ENCODE data around the gene EVPL.

Gene EVPL

DNA sequence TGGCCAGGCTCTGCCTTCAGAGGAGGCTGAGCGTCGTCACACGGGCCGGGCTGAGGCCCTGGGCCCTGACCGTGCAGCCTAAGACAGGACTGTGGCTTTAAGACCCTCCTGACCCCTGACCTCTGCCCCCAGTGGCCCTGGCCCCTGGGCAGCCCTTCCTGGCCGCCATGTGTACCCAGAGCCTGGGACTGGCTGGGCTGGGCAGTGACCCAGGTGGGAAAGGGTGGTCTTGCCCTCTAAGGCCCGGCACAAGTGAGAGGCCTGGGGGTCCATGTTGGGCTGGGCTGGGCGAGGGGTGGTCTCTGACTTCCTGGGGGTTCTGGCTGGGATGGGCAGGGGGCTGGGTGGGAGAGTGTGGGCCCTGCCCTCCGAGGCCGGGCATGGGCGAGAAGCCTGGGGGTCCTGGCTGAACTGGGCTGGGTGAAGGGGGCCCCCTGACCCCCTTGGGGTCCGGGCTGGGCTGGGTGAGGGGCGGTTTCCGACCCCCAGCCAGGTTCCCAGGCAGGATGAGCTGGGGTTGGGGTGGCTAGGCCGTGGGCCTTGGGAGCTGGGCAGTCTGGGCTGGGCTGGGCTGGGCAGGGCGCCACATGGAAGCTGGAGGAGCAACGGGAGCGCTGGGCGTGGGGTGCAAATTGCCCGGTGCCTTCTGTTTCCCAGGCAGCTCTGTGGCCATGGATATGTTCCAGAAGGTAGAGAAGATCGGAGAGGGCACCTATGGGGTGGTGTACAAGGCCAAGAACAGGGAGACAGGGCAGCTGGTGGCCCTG is 26.2 kb downstream of the EVPL start, which contains the start of gene CDK3:
CDK3 (plus strand) TSS at position 101 of the 767 bp plus-strand sequence; CDS start at position 672, 571 bp downstream.
- TF ChIP-seq, protein P1, sequence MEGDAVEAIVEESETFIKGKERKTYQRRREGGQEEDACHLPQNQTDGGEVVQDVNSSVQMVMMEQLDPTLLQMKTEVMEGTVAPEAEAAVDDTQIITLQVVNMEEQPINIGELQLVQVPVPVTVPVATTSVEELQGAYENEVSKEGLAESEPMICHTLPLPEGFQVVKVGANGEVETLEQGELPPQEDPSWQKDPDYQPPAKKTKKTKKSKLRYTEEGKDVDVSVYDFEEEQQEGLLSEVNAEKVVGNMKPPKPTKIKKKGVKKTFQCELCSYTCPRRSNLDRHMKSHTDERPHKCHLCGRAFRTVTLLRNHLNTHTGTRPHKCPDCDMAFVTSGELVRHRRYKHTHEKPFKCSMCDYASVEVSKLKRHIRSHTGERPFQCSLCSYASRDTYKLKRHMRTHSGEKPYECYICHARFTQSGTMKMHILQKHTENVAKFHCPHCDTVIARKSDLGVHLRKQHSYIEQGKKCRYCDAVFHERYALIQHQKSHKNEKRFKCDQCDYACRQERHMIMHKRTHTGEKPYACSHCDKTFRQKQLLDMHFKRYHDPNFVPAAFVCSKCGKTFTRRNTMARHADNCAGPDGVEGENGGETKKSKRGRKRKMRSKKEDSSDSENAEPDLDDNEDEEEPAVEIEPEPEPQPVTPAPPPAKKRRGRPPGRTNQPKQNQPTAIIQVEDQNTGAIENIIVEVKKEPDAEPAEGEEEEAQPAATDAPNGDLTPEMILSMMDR (IDR thresholded peaks at IDR 0.05; ENCODE audit: unreplicated experiment in 3 of 3) = peak in 1 of 3 experiments; percentile 8
- Mint-ChIP-seq H3K9me3 (no peaks in the 10 kb centered on the region), H3K4me3 (no peak within 1 kb of the TSS), H3K4me1 (peaks cover 20% of the 10 kb centered on the region), H3K36me3 (ENCODE audit: low read depth) (peaks cover 19% of the 10 kb centered on the region), H3K27ac (no peak within 1 kb of the TSS), H3K27me3 (ENCODE audit: low read depth) (no peaks in the 10 kb centered on the region)

DNA sequence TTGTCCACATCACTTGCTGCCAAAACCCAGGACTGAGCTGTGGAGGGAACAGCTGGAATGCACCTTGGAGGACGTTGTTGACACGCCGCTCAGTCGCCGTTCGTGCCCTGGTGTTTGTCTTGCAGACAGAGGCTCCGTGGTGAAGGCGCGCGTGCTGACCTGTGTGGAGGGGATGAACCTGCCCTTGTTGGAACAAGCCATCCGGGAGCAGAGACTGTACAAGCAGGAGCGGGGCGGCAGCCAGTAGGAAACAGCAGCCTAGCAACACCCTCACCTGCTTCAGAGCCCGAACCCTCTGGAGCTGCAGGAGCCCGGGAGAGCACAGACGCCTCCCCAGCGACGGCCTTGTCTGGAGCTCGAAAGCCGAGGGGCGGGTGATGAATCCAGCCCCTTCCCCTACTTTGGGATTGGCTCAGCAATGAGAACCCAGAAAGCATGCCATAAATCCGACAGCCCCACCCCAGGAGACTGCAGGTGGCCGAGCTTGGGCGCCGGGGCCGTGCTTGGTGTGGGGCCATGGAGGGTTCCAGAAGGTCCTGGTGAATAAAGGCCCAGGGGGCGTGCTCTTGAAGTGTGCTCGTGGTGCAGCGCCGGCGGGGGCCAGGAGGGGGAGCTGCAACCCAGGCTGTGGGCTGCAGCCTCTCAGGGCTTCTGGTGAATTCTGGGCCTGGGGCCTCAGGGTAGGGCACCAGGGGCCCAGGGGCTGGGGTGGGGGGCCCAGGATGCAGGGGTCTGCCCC is 26.9 kb downstream of the EVPL start:
- peaks cover 13% of the 10 kb centered on the region for H3K4me1 Mint-ChIP-seq
- H3K27me3 Mint-ChIP-seq (ENCODE audit: low read depth) = no peaks in the 10 kb centered on the region
- H3K4me3 Mint-ChIP-seq = no peak overlapping the region
- H3K27ac Mint-ChIP-seq = no peak overlapping the region
- H3K9me3 Mint-ChIP-seq = no peaks in the 10 kb centered on the region
- TF ChIP-seq, protein P1 (IDR thresholded peaks at IDR 0.05; ENCODE audit: unreplicated experiment in 3 of 3) = peak; percentile 61 to 68 (median 66)
- peaks cover 11% of the 10 kb centered on the region for H3K36me3 Mint-ChIP-seq (ENCODE audit: low read depth)

DNA sequence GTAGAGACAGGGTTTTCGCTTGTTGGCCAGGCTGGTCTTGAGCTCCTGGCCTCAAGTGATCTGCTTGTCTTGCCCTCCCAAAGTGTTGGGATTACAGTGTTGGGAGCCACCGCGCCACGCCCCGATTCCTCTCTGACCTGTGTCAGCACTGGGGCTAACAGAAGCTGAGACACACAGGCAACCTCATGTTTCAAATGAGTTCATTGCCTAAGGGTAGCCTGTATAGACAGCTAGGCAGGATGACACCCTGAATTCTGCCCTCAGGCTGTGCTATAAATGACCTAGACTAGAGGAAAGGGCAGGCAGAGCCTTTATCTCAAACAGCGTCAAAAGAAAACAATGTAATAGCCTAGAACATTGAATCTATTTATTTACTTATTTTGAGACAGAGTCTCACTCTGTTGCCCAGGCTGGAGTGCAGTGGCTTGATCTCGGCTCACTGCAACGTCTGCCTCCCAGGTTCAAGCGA is 28.7 kb downstream of the EVPL start:
- TF ChIP-seq, protein P1 (IDR thresholded peaks at IDR 0.05; ENCODE audit: unreplicated experiment in 3 of 3) = no peak
- no peak overlapping the region for H3K27ac Mint-ChIP-seq
- peaks cover 12% of the 10 kb centered on the region for H3K36me3 Mint-ChIP-seq (ENCODE audit: low read depth)
- no peaks in the 10 kb centered on the region for H3K9me3 Mint-ChIP-seq
- no peak overlapping the region for H3K4me3 Mint-ChIP-seq
- H3K4me1 Mint-ChIP-seq = peaks cover 10% of the 10 kb centered on the region
- no peaks in the 10 kb centered on the region for H3K27me3 Mint-ChIP-seq (ENCODE audit: low read depth)

DNA sequence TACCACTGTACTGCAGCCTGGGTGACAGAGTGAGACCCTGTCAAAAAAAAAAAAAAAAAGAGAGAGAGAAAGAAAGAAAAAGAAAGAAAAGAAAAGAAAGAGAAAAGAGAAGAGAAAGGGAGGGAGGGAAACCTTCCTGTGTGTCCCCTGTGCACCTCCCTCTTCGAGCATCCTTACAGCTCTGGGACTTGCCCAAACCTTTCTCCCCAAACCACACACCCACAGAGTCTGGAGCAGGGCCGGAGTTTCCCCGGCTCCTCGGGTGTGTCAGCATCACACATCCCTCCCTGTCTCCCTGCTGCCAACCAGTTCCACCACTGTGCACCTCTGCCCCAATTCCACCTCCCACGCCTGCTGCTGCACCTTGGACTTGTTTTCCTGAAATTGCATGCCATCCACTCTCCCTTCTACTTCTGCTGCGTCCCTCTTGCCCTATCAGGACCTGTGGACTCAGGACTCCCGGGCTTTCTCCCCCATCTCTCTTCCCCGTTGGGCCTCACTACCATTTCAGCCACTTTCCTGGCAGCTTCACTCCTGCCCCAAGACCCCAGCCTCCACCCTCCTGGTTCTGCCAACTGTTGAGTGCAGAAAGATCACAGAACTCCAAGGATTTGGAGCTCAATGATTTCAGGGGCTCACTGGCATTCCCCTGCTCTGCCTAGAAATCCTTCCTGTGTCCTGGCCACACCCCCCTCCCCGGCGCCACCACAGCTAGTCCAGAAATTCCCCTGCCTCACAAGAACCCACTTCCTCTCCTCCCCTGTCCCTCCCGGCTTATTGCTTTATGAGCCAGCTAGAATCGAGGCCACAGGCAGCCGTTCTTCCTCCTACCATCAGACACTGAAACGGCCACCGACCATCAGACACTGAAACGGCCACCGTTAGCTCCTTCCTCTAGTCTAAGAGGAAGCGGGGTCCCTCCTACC is 30.2 kb downstream of the EVPL start:
- peaks cover 16% of the 10 kb centered on the region for H3K36me3 Mint-ChIP-seq (ENCODE audit: low read depth)
- no peak overlapping the region for H3K4me3 Mint-ChIP-seq
- peak overlapping the region; percentile 74 to 87 (median 82) for H3K27ac Mint-ChIP-seq
- no peaks in the 10 kb centered on the region for H3K27me3 Mint-ChIP-seq (ENCODE audit: low read depth)
- peaks cover 10% of the 10 kb centered on the region for H3K4me1 Mint-ChIP-seq
- TF ChIP-seq, protein P1 (IDR thresholded peaks at IDR 0.05; ENCODE audit: unreplicated experiment in 3 of 3) = no peak
- no peaks in the 10 kb centered on the region for H3K9me3 Mint-ChIP-seq

DNA sequence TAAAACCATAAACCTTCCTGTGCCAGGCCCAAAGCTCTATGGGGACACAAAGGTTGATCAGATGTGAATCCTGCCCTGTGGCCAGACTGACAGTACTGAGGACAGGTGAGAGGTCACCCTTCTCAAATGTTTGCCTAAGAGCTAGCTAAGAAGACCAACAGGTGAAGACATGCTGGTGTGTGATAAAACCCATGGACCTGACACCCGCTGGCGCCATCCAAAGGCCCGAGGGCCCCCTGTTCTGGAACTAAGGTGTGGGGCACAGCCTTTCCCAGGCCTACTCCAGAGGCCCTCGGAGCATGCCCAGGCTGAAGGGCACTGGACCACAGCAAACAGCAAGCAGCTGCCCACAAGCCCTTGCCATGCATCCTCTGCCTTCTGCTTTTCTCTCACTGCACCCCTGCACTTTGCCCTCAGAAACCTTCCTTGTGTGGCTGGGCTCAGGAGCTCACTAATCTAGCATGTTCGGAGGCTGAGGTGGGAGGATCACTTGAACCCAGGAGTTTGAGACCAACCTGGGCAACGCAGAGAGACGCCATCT is 31.7 kb downstream of the EVPL start:
- Mint-ChIP-seq H3K36me3 (ENCODE audit: low read depth) (peaks cover 20% of the 10 kb centered on the region), H3K27ac (no peak overlapping the region), H3K4me3 (no peak overlapping the region), H3K27me3 (ENCODE audit: low read depth) (no peaks in the 10 kb centered on the region), H3K9me3 (no peaks in the 10 kb centered on the region), H3K4me1 (peaks cover 10% of the 10 kb centered on the region)
- TF ChIP-seq, protein P1 (IDR thresholded peaks at IDR 0.05; ENCODE audit: unreplicated experiment in 3 of 3) = no peak
